Neural cell (in vitro differentiated cells): ENCODE results near the gene FABP1. TPM values are rescaled to one million over a fixed set of nuclear protein-coding genes. Genes with fewer than 3 reads are reported as not detected.

Experiments
- H2AFZ ChIP-seq: fragments of 200-600, 300-800 bp; sonication (generic), shearing (Covaris generic); 2 replicates; pipeline ENCODE4 v1.6.0; 2014; ENCODE audit warnings: low read depth, mild to moderate bottlenecking, antibody characterized with exemption, low read length, moderate library complexity
- H3F3A ChIP-seq: fragments of 200-600 bp; shearing (Covaris generic); 2 replicates; pipeline ENCODE4 v1.6.1; 2016; ENCODE audit warnings: mild to moderate bottlenecking, moderate library complexity, mixed read lengths, antibody characterized with exemption, low read length; ENCODE audit not compliant: insufficient read depth, poor library complexity, severe bottlenecking
- H3K27ac ChIP-seq: fragments of 200-600, 300-800 bp; sonication (generic), shearing (Covaris generic); 2 replicates; pipeline ENCODE4 v1.5.1; 2014; ENCODE audit warnings: mild to moderate bottlenecking, low read length, moderate library complexity
- H3K27me3 ChIP-seq: fragments of 300-800, 200-600 bp; sonication (generic), shearing (Covaris generic); 2 replicates; pipeline ENCODE4 v1.6.0; 2014; ENCODE audit warnings: mild to moderate bottlenecking, low read depth, low read length, moderate library complexity; ENCODE audit not compliant: insufficient read depth
- H3K36me3 ChIP-seq: fragments of 300-800, 200-600 bp; sonication (generic), shearing (Covaris generic); 2 replicates; pipeline ENCODE4 v1.5.1; 2014; ENCODE audit warnings: mild to moderate bottlenecking, antibody characterized with exemption, low read length, moderate library complexity; ENCODE audit not compliant: insufficient read depth
- H3K4me2 ChIP-seq: fragments of 300-800, 200-600 bp; sonication (generic), shearing (Covaris generic); 2 replicates; pipeline ENCODE4 v1.6.0; 2014; ENCODE audit warnings: mild to moderate bottlenecking, low read length
- H3K4me3 ChIP-seq: fragments of 300-800, 200-600 bp; sonication (generic), shearing (Covaris generic); 2 replicates; pipeline ENCODE4 v1.5.1; 2014; ENCODE audit warnings: mild to moderate bottlenecking, low read length, moderate library complexity
- H3K79me2 ChIP-seq: fragments of 200-600 bp; shearing (Covaris generic); replicated peaks from 2 replicates; pipeline ENCODE4 v1.6.0; 2014; ENCODE audit warnings: mild to moderate bottlenecking, low read length, moderate library complexity; ENCODE audit not compliant: insufficient read depth
- H3K9ac ChIP-seq: fragments of 300-800, 200-600 bp; sonication (generic), shearing (Covaris generic); 2 replicates; pipeline ENCODE4 v1.6.1; 2016; ENCODE audit warnings: mild to moderate bottlenecking, low read length, mixed read lengths
- H3K9me2 ChIP-seq: fragments of 200-600 bp; shearing (Covaris generic); 2 replicates; pipeline ENCODE4 v1.6.1; 2016; ENCODE audit warnings: mild to moderate bottlenecking, low read length, mixed read lengths; ENCODE audit not compliant: insufficient read depth
- H3K9me3 ChIP-seq: fragments of 200-600, 300-800 bp; sonication (generic), shearing (Covaris generic); 2 replicates; pipeline ENCODE4 v1.6.1; 2016; ENCODE audit warnings: mild to moderate bottlenecking, mixed run types, low read length, moderate library complexity, mixed read lengths
- H4K20me1 ChIP-seq: fragments of 200-600 bp; shearing (Covaris generic); 2 replicates; pipeline ENCODE4 v1.6.1; 2016; ENCODE audit warnings: mild to moderate bottlenecking, mixed run types; ENCODE audit not compliant: insufficient read depth
- EP300 ChIP-seq: fragments of 450-650 bp; conservative IDR thresholded peaks from 2 replicates; pipeline ENCODE4 v1.6.1; 2014; ENCODE audit warnings: antibody characterized with exemption, mild to moderate bottlenecking, moderate library complexity; ENCODE audit not compliant: poor library complexity, severe bottlenecking
- EZH2 ChIP-seq: fragments of 200-600, 300-800 bp; shearing (Covaris generic), sonication (generic); IDR thresholded peaks from 2 replicates; pipeline ENCODE4 v1.6.1; 2014; ENCODE audit warnings: antibody characterized with exemption, low read length, borderline replicate concordance, mild to moderate bottlenecking; ENCODE audit not compliant: insufficient read depth, poor library complexity, severe bottlenecking
- MXI1 ChIP-seq: fragments of 450-650 bp; conservative IDR thresholded peaks from 2 replicates; pipeline ENCODE4 v1.6.1; 2014; ENCODE audit warnings: antibody characterized with exemption, mild to moderate bottlenecking; ENCODE audit not compliant: poor library complexity, severe bottlenecking
- POLR2AphosphoS5 ChIP-seq: IDR thresholded peaks from 2 replicates; pipeline ENCODE4 v1.6.1; 2012
- RAD21 ChIP-seq: fragments of 450-650 bp; conservative IDR thresholded peaks from 2 replicates; pipeline ENCODE4 v1.6.1; 2014; ENCODE audit warnings: antibody characterized with exemption, mild to moderate bottlenecking, moderate library complexity
- SMC3 ChIP-seq: fragments of 450-650 bp; conservative IDR thresholded peaks from 2 replicates; pipeline ENCODE4 v1.6.1; 2014; ENCODE audit warnings: antibody characterized with exemption, mild to moderate bottlenecking, moderate library complexity; ENCODE audit not compliant: poor library complexity
- TAF1 ChIP-seq: IDR thresholded peaks from 2 replicates; pipeline ENCODE4 v1.6.1; 2012; ENCODE audit warnings: low read depth
- polyA plus RNA-seq: library from polyadenylated mRNA; depleted of rRNA; stranded (reverse); fragments of >200 nt; gene quantifications from 2 replicates; pipeline ENCODE4 v1.2.3, GENCODE V29; 2014
- TF ChIP-seq, protein P1 (sequence below): IDR thresholded peaks from 2 replicates; pipeline ENCODE4 v1.6.1; 2012; ENCODE audit warnings: borderline replicate concordance
- TF ChIP-seq, protein P2 (sequence below): fragments of 450-650 bp; IDR thresholded peaks from 2 replicates; pipeline ENCODE4 v1.5.1; 2014; ENCODE audit warnings: antibody characterized with exemption, mild to moderate bottlenecking, moderate library complexity; ENCODE audit not compliant: poor library complexity, severe bottlenecking

The FABP1 gene
- polyA plus RNA-seq, 1 donor from 2014 or later: not detected

DNA sequence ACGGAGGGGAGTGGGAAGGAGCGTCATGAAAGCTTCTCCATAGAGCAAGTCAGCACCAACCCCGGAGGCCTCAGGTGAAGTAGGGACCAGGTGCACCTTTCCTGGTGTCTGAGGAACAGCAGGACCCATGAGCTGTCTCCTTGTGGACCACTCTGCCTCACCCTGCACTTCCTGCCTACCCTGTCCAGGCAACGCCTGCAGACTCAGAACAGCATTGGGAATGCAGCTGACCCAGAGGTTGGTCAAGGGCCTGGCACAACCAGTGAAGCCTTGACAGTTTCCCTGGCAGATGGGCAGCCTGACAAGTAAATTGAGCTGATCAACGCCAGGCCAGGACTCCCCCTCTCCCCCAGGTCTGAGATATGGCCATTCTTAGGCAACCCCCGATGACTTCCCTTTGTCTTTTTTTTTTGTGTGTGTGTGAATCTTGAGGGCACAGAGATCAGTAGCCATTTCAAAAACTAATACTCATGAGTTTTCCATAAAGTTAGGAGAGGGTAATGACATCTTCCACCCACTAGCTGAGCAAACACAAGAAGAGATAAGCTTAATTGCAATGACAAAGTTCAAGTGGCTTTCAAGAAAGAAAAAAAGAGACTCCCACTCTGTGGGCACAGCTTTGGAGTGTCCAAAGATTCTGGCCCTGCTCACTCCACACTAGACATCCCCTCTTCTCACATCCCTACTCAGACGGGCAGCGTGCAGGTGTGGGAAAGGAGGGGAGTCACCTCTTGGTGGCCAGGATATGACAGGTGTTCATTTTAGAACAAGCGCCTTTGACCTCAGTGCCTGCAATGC is 3.5 kb upstream of the FABP1 start:
- TF ChIP-seq, protein P1, sequence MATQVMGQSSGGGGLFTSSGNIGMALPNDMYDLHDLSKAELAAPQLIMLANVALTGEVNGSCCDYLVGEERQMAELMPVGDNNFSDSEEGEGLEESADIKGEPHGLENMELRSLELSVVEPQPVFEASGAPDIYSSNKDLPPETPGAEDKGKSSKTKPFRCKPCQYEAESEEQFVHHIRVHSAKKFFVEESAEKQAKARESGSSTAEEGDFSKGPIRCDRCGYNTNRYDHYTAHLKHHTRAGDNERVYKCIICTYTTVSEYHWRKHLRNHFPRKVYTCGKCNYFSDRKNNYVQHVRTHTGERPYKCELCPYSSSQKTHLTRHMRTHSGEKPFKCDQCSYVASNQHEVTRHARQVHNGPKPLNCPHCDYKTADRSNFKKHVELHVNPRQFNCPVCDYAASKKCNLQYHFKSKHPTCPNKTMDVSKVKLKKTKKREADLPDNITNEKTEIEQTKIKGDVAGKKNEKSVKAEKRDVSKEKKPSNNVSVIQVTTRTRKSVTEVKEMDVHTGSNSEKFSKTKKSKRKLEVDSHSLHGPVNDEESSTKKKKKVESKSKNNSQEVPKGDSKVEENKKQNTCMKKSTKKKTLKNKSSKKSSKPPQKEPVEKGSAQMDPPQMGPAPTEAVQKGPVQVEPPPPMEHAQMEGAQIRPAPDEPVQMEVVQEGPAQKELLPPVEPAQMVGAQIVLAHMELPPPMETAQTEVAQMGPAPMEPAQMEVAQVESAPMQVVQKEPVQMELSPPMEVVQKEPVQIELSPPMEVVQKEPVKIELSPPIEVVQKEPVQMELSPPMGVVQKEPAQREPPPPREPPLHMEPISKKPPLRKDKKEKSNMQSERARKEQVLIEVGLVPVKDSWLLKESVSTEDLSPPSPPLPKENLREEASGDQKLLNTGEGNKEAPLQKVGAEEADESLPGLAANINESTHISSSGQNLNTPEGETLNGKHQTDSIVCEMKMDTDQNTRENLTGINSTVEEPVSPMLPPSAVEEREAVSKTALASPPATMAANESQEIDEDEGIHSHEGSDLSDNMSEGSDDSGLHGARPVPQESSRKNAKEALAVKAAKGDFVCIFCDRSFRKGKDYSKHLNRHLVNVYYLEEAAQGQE: no peak
- TF ChIP-seq EZH2 (no peak), MXI1 (no peak), TAF1 (no peak)
- TF ChIP-seq, protein P2, sequence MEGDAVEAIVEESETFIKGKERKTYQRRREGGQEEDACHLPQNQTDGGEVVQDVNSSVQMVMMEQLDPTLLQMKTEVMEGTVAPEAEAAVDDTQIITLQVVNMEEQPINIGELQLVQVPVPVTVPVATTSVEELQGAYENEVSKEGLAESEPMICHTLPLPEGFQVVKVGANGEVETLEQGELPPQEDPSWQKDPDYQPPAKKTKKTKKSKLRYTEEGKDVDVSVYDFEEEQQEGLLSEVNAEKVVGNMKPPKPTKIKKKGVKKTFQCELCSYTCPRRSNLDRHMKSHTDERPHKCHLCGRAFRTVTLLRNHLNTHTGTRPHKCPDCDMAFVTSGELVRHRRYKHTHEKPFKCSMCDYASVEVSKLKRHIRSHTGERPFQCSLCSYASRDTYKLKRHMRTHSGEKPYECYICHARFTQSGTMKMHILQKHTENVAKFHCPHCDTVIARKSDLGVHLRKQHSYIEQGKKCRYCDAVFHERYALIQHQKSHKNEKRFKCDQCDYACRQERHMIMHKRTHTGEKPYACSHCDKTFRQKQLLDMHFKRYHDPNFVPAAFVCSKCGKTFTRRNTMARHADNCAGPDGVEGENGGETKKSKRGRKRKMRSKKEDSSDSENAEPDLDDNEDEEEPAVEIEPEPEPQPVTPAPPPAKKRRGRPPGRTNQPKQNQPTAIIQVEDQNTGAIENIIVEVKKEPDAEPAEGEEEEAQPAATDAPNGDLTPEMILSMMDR: no peak
- no peak overlapping the region for H3K27ac ChIP-seq
- H3K27me3 ChIP-seq: no peaks in the 10 kb centered on the region
- no peaks in the 10 kb centered on the region for H3K79me2 ChIP-seq
- H3K4me2 ChIP-seq: no peak overlapping the region
- H4K20me1 ChIP-seq: no peaks in the 10 kb centered on the region
- H3K4me3 ChIP-seq: no peak overlapping the region
- no peaks in the 10 kb centered on the region for H3K9me3 ChIP-seq
- H3K9ac ChIP-seq: no peak overlapping the region
- no peak overlapping the region for H2AFZ ChIP-seq
- no peaks in the 10 kb centered on the region for H3K9me2 ChIP-seq
- H3K36me3 ChIP-seq: no peaks in the 10 kb centered on the region
- no peaks in the 10 kb centered on the region for H3F3A ChIP-seq

DNA sequence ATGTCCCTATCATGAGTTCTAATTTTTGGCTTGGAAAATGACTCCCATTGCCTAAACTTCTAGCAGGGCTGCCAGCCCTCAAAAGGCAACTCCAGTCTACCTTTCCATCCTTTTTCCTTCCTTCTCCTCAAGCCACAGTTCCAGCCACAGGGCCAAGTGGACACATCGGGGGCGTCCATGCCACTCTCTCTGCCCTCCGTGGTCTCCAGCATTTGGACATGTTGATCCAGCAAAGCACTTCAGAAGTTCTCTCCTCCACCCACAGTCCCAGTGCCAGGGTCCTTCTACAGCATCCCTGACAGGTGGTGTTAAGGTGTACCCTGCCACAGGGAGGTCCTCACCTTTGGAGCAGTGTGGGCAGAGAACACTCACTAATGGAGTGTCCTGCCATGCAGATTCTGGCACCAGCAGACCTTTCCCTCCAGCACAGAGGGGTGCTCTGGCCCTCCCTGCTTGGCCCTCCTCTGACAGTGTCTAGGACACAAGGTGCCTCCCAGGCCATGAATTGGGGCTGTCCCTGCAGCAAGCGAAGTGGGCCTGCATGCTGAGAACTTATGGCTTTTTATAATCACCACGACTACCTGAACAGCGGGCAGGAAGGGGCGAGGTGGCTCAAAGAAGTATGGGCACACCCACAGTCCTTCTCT is 1.6 kb upstream of the FABP1 start:
- no peaks in the 10 kb centered on the region for H3K79me2 ChIP-seq
- no peak overlapping the region for H3K9ac ChIP-seq
- H3K36me3 ChIP-seq: no peaks in the 10 kb centered on the region
- H3K4me2 ChIP-seq: no peak overlapping the region
- no peaks in the 10 kb centered on the region for H4K20me1 ChIP-seq
- H3K9me2 ChIP-seq: no peaks in the 10 kb centered on the region
- no peak overlapping the region for H3K4me3 ChIP-seq
- no peak overlapping the region for H2AFZ ChIP-seq
- no peaks in the 10 kb centered on the region for H3K9me3 ChIP-seq
- H3F3A ChIP-seq: no peaks in the 10 kb centered on the region
- no peak for TF ChIP-seq MXI1
- no peak for TF ChIP-seq RAD21
- no peak for TF ChIP-seq EZH2
- no peak for TF ChIP-seq SMC3
- TF ChIP-seq EP300: no peak
- TF ChIP-seq TAF1: no peak
- TF ChIP-seq POLR2AphosphoS5: no peak
- TF ChIP-seq, protein P1: no peak
- TF ChIP-seq, protein P2: no peak
- H3K27me3 ChIP-seq: no peaks in the 10 kb centered on the region
- no peak overlapping the region for H3K27ac ChIP-seq
